ENCODE results near the gene KSR1.
A peak's percentile ranks its signal among the peaks of the same experiment; 100 is the strongest.
"Not testable (repeated sequence)": the region's sequence is repeated elsewhere in the genome, so short reads cannot be mapped to it uniquely, and the experiment has no call there.

The KSR1 gene

DNA sequence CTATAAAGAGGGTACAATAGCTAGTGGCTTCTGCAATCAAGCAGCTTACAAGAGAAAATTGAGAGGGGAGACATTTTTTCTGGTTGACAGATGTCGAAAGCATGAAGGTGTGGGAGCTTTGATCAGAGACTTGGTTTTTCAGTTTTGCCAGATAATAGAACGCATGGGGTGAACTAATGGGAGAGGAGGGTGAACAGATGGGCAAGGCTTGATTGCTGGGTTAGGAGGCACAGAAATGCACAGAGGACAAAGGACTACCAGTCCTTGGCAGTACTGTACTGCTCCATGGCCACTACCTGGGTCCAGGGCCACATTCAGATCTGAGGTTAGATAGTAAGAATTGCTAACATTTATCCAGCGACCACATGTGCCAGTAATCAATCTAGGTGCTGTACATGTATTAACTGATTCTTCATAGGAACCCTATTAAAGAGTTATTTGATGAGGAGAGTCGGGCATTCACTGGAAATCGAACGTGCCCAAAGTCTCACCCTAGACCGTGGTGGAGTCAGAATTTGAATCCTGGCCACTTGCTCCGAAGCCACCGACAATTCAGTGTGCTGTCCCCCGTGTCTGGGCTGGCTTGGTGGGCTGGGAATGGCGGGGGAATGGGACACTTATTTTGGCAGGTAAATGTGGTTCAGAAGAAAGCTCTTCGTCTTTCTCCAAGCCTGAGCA lies 873 bp upstream of the KSR1 start:
- no peak for DNase-seq

DNA sequence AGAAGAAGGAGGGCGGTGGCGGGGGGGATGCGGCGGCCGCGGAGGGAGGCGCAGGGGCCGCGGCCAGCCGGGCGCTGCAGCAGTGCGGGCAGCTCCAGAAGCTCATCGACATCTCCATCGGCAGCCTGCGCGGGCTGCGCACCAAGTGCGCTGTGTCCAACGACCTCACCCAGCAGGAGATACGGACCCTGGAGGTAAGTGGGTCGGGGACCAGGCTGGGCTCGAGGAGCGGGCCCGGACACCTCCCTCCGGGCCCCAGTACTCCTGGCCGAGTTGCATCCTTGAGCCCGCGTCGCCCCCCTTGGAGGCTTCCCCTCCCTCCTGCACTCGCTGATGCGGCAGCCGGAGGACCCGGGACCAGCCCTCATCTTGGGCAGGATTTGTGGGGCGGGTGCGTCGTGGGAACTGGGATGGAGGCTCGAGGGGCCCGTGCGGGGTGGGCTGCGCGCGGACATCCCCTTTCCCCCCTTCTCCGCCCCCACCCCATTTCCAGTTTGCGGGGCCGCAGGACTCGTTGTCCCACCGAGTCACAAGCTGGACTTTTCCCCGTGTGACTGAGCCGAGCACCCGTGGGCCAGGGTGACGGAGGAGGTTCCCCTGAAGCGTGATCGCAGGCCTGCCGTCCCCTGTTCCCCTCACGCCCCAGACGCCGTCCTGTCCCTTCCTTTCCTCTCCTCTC lies 572 bp downstream of the KSR1 start:
- DNase-seq: no peak

DNA sequence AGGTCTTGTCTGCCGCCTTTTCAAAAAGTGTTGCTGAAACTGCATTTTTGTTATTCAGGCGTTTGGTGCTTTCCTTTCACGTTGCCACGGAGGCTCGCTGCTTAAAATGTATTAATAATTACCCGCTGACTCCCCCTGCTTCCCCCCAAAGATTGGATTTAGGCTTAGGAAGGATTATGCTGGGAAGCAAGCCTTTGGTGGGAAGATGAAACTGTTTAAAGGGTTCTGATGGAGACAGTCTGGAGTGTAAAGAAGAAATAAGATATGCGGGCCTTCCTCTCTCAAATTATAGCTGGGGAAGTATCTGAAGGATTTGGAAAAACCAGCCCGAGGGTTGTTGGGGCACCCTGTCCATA lies 1.1 kb downstream of the KSR1 start:
- DNase-seq: no peak

DNA sequence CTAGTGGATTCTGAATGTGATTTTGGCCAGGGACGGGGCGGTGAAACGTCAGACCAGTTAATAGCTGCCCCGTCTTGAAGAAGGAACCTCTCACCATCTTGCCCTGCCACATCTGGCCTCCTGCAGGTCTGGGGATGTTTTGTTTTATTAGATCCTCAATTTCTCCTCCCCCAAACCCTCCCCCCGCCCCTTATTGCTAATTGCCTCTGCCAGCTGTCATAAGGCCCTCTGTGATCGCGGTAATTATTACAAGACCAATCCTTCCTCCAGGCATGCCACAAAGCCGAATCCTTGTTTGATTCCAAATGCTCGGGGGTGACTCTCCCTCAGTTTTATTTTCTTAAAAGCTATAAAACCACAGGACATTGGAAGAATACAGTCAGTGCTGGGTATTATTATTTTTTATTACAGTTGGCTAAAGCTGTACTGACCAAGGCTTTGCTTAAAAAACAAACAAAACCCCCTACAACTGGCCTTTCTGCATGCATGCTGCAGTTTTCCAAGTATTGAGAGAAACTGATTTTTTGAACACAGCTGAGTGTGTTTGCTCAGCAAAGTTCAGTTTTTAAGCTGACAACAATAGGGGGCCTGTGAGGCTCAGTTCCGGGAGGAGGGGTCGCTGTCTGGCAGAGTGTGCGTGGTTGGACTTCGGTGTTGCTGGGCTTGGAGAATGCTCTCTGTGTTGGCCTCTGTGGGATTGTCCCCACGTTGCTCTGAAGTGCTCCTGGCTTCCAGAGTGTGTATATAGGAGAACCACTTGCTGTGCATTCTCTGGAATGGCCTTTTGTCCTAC lies 1.7 kb downstream of the KSR1 start:
- DNase-seq: no peak

DNA sequence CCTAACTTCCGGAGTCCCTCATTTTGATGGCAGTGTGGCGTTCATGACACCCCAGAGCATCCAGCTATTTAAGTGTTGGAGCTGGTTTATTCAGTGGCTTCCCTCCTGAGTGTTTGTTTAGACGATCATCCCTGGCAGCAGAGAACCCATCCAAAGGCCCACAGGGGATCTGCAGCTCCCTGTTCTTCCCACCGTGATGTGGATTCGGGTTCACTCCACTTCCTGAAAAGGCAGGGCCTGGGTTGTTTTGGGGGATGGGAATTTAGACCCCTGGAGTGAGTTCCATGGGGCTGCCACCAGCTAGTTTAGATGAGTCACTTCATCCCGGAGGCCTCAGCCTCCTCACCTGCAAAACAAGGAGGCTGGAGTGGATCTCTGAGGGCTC lies 2.3 kb downstream of the KSR1 start:
- peak; percentile 50 for DNase-seq

DNA sequence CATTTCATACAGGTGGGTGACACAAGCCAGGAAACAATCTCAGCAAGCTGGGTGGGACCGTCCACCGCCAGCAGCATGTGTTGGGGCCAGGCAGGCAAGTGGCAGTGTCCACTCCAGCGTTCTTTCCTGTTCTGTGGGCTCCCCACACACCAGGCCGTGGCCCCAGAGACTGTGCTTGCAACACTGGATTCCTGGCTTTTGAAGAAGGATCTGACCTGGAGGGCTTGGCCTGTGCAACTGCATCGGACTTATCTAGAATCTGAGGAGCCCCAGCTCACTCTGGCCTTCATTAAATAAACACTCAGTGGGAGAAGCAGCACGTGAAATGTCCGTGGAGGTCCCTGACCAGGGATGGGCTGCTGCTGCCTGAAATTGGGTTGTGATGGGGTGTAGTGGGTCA lies 3.2 kb downstream of the KSR1 start:
- no peak for DNase-seq

DNA sequence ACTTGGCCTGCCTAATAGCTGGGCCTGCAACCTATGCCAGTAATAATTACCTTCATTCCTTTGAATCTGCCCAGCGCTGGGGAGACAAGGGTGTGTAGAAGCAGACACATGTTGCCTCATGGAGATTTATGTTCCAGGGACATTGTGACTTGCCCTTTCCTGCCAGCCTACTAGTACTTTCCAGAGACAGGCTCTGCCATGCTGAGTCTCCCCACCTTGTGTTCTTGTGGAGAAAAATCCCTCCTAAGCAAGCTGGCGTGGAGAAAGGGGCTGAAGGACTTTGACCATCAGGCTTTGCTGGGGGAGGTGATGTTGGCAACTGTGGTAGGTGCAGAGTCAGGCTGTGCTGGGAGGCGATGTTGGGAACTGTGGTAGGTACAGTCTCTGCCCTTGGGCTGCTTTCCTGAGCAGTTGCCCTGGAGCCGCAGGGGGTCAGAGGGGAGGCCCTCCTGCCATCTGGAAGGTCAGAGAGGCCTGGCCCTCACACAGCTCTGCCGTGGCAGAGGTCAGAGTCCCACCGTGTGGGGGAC lies 4.0 kb downstream of the KSR1 start:
- no peak for DNase-seq

DNA sequence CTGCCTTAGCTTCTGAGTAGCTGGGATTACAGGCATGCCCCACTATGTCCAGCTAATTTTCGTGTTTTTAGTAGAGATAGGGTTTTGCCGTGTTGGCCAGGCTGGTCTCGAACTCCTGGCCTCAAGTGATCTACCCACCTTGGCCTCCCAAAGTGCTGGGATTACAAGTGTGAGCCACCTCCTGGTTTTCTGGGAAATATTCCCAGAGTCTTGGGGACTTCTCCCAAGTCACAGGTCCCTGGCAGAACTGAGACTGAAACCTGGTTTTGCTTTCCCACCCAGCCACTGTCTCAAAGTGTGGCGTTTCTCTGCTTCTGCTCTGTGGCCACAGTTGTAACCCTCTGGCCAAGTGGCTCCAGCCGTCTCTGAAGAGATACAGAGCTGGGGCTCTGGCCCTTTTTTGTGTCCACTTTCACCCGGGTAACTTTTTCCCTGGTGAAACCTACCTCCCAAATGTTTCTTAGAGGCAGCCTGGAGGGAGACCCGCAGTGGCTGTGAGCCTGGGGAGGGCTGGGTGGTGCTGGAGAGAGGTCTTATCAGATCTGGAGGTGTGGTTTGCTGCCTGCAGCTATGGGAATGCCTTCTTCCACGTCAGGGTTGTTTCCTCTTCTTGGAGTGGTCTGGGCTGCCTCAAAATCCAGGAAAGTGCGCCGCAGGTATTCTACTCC lies 5.1 kb downstream of the KSR1 start:
- DNase-seq: no peak

DNA sequence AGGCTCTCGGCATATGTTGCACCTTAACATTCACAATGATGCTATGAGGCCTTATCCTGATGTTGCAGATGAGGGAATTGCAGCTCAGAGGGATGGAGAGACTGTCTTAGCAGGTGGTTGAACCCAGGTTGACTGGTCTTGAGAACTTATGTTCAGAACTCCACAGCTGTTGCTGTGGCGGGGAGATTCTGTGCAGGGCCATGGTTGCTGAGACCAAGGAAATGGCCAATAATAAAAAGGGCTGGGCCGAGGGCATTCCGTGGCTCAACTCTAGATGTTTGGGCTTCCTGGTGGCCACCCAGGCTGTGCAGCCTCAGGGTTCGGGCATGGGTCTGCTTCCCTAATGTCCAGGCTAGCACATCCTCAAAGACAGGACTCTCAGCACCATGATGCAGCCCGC lies 5.9 kb downstream of the KSR1 start:
- DNase-seq: no peak

DNA sequence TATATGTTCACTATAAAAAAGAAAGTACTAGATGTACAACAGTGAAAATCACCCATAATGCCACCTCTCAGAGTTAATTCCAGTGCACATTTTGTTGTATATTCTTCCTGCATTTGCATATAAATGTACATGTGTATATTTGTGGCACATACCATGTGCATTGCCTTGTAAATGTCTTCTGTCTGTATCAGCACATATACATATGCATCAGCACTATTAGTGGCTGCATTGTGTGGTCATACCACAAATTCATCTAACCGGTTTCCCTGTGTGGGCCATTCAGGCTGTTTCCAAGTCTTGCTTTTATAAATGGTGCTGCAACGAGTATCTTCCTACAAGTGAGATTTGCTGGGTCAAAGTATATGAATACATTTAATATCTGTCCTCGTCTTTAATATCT lies 6.5 kb downstream of the KSR1 start:
- no peak for DNase-seq

DNA sequence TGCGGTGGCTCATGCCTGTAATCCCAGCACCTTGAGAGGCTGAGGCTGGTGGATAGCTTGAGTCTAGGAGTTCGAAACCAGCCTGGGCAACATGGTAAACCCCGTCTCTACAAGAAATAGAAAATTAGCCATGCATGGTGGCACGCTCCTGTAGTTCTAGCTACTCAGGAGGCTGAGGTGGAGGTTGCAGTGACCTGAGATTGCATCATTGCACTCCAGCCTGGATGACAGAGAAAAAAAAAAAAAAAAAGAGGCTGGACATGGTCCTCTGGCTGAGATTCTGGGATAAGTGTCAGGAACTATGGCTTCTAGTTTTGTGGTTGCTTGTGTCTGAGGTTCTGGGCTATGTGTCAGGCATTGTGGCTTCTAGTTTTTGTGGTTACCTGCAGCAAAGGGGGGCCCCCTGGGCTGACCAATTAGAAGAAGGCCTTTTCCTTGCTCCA lies 7.0 kb downstream of the KSR1 start:
- DNase-seq: no peak

DNA sequence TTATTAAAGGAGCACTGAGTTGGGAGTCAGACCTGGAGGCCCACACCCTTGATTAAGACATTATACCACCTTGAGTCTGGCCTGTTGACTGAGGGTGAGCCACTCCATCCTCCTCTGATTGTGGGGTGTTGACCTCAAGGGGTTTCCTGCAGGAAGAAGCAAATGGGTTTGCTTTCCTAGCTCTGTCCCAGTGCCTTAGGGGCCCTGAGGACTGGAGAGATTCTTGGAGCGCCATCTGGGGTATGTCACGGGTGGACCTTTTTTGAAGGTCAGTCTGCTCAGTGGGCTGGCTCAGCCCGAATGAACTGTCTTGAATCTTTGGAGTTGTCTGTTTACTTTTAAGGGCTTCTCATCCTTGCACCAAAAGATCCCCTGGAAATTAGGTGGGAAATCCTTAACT lies 7.8 kb downstream of the KSR1 start:
- not testable (repeated sequence) for DNase-seq

DNA sequence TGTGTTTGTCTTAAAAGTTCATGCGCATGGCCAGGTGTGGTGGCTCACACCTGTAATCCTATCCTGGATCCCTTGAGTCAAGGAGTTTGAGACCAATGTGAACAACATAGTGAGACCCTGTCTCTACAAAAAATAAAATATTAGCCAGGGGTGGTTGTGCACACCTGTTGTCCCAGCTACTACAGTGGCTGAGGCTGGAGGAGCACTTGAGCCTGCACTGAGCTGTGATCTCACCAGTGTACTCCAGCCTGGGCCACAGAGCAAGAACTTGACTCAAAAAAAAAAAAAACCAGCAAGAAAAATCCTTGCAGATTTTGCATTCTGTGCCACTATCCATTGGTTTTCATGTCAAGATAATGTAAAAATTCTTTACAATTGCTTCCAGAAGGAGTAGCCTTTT lies 8.2 kb downstream of the KSR1 start:
- no peak for DNase-seq

DNA sequence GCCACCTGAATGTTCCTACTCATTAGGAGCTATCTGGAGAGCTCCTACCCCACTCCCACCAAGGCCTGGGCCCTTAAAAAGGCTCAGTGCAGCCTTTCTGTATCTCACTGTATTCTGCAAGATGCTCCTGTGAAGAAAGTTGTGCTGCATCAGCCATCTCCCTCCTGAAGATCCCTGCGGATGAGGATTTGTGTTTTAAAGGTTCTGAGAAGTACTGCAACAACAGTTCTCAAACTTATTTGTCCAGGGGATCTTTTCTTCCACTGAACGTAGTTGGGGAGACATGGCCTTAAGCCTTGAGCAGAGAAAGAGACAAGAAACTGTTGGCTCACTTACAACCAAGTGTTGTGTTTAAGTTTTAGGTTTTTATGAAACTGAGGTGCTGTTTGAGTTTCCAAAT lies 9.6 kb downstream of the KSR1 start:
- not testable (repeated sequence) for DNase-seq

DNA sequence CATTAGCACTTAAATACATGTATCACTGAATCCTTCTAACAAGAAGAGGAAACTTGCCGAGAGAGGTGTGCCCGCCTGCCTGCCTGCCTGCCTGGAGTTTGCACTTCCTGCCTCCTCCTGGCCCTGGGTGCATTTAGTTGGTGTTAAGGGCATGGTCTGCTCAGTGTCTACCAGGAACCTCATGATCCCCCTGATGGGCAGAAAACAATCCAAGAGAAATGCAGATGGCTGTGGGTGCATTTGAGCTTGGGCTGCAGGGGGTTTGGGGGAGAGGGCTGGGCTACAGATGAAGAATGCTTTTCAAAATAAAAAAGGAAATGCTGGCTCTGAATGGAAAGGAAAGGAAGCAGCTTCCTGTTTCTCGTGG lies 10.1 kb downstream of the KSR1 start:
- no peak for DNase-seq

DNA sequence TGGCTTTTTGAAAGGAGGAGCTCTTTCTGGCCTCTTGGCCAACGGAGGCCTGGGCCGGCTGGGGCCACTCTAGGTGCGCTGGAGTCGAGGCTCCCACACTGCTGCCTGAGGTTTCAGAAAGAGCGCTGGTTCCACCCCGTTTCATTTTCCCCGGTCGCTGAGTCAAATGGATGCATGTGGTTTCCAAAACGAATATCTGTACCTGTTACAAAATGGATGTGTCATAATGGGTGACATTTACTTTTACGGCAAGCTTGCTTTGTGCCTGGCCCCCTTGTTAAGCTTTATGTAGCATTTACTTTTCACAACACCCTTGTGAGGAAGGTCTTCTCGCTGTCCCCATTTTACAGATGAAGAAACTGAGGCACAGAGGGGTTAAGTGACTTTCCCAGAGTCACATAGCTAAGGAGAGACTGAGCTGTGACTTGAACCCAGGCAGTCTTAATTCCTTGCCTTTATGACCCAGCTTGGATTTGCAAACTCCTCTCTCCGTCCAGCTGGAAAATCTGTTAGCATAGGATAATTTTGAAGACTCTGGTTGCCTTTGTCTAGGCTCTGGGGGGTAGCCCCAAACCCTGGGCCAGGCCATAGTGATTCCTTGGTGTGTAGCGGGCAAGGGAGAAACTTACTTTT lies 10.6 kb downstream of the KSR1 start:
- DNase-seq: no peak

DNA sequence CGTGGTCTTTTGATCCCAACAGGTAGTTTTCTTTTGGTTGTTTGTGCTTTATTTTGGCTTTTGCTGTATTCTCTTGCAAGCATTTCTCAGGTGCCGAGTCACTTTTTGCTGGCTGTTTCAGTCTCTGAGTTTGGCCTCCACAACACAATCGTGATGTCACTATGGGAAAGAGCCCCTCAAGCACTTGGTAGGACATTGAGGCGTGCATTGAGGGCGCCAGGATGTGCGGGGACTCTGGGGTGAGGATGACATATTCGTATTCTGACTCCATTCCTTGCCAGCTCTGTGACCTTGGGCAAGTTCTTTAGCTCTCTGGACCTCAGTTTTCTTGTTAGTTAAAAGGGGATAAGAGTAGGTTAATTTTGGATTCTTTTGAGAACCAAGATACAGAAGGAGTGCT lies 13.0 kb downstream of the KSR1 start:
- no peak for DNase-seq

DNA sequence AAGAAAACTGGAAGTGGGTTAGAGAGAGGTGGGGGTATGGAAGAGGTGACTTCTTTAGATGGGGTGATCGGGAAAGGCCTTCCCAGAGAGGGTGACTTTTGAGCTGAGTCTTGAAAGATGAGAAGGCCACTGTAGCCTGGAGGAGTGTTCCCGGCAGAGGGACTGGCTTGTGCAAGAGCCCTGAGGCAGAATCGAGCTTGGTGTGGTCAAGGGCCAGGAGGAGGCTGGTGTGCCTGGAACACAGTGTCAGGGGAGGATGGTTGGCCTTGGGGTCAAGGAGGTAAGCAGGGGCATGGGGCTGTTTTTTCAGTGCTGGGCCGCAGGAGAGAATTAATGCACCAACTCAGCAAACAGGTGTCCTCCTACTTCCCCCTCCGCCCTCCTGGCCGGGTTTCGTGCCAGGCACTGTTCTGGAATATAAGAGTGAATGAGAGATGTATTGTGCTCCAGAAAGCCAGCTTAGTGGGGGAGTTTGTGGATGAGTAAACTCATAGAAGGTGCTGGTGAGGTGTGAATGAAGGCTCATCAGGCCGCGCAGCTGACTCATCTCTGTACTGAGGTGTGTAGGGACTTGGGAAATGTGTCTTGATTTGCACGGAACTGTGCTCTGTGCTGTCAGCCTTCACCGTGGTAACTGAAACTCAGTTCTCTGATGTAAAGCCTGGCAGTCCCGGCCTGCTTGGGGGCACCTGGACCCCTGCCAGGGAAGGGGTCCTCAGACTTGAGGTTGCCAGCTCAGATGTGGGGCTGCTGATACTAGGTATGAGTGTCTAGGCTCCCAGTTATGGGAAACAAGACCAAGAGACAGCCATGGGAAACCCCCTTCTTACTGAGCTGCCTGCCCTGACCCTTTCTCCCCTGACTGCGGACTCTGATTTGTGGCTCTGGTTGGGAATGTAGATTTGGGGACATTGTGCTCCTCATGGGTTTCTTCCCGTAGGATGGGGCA lies 15.3 kb downstream of the KSR1 start:
- no peak for DNase-seq

DNA sequence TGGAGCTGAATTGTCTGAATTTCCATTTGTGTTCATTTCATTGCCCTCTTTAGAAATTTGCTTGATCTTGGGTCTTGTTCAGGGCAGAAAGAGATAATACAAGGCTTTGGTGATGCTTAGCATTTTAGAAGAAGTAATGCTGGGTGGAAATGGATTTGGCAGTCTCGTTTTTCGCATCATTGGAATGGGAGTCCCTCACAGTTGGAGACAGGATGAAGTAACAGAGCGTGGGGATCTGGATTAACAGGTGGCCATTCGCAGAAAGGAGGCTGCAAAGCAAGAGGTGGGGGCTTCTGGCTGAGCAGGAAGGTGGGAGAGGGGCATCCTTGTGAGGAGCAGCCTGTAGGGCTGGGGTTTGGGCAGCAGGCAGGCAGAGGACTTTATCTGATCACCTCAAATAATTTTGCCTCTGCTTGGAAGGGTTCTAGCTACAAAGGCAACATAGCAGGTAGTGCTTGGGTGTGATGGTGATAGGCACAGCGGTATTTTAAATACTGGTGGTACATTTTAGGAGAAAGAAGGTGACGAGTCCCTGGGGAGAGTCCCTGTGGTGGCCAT lies 17.0 kb downstream of the KSR1 start:
- DNase-seq: no peak

DNA sequence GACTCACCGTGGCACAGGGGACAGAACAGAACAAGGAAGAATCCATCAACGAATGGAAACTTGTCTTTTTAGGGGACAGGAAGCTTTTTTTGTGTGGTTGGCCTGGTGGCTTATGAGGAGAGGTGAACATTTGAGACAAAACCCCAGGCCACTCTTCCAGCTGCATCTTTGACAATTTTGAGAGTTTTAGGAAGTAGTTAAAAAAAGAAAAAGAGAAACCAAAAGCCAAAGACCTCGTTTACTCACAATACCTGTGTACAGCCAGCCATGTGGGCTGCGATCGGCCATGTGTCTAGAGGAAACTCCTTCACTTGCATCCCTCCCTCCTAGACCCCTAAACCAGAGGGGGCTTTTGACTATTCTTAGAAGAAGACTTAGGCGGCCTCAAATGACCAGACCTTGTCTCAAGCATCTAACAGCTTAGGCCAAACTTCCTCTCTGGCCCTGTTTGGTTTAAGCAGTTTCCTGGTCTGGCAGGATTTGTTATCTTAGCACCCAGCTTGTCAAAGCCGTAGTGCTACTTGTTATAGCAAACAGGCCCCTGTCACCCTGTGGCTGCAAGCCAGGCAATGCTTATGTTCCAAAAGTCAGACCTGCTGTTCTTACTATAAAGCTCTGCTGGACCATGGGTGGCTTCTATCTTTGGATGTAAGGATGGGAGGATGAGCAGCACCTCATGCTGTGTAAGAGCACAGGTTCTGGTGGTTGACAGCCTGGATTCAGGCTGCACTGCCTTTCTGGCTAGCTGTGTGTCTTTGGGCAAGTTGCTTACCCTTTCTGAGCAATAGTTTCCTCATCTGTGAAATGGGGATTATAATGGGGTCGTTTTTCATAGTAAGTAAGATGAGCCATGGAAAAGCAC lies 17.7 kb downstream of the KSR1 start:
- DNase-seq: no peak
